ENCODE measurements around the gene PXN. TPM values are rescaled to one million over a fixed set of nuclear protein-coding genes. Genes with fewer than 3 reads are reported as not detected.

The PXN gene
- total and polyA plus RNA-seq, 8 donors = 27.2 to 129 (median 49.0) TPM

GRCh38 chr12:120235369-120236323 is 29.9 kb downstream of the PXN start:
- Histone ChIP-seq H3K9me3 (no peaks in the 10 kb centered on the region), H3K27ac (peak overlapping the region; percentile 65 to 92 (median 88)), H3K27me3 (no peaks in the 10 kb centered on the region), H3K4me3 (peak overlapping the region in 1 of 4 donors; percentile 11), H3K36me3 (no peaks in the 10 kb centered on the region), H3K4me1 (peaks cover 83 to 100% (median 91%) of the 10 kb centered on the region in 4 donors)
- intact Hi-C loops (cut with DNase I; ENCODE audit: low total_unique reads) = no loop called here
- TF ChIP-seq, protein P1, sequence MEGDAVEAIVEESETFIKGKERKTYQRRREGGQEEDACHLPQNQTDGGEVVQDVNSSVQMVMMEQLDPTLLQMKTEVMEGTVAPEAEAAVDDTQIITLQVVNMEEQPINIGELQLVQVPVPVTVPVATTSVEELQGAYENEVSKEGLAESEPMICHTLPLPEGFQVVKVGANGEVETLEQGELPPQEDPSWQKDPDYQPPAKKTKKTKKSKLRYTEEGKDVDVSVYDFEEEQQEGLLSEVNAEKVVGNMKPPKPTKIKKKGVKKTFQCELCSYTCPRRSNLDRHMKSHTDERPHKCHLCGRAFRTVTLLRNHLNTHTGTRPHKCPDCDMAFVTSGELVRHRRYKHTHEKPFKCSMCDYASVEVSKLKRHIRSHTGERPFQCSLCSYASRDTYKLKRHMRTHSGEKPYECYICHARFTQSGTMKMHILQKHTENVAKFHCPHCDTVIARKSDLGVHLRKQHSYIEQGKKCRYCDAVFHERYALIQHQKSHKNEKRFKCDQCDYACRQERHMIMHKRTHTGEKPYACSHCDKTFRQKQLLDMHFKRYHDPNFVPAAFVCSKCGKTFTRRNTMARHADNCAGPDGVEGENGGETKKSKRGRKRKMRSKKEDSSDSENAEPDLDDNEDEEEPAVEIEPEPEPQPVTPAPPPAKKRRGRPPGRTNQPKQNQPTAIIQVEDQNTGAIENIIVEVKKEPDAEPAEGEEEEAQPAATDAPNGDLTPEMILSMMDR (IDR thresholded peaks at IDR 0.05) = no peak
- TF ChIP-seq POLR2A (IDR thresholded peaks at IDR 0.05) (no peak), EP300 (IDR thresholded peaks at IDR 0.05) (no peak), POLR2AphosphoS5 (IDR thresholded peaks at IDR 0.05) (no peak)
- DNase-seq = peak in 1 of 2 donors; percentile 51
- WGBS, 5 donors = 76 to 91% (median 83%) methylated on average over 18 of the region's 18 CpGs

GRCh38 chr12:120234643-120235368 is 30.7 kb downstream of the PXN start:
- no peak for TF ChIP-seq EP300 (IDR thresholded peaks at IDR 0.05)
- peak in 2 of 3 donors; percentile 46 to 75 for TF ChIP-seq POLR2AphosphoS5 (IDR thresholded peaks at IDR 0.05)
- TF ChIP-seq, protein P1 (IDR thresholded peaks at IDR 0.05) = peak in 4 of 7 experiments; percentile 18 to 54 (median 40)
- no peak for TF ChIP-seq POLR2A (IDR thresholded peaks at IDR 0.05)
- no peaks in the 10 kb centered on the region for H3K27me3 ChIP-seq
- peak; percentile 73 to 90 for DNase-seq
- H3K4me1 ChIP-seq = peaks cover 85 to 100% (median 91%) of the 10 kb centered on the region in 4 donors
- H3K36me3 ChIP-seq = no peaks in the 10 kb centered on the region
- H3K27ac ChIP-seq = peak overlapping the region; percentile 65 to 92 (median 88)
- peak overlapping the region in 2 of 4 donors; percentile 1 to 11 for H3K4me3 ChIP-seq
- no peaks in the 10 kb centered on the region for H3K9me3 ChIP-seq
- 31 to 42% (median 36%) methylated on average over 13 of the region's 13 CpGs for WGBS, 5 donors
- intact Hi-C loops (cut with DNase I; ENCODE audit: low total_unique reads) = no loop called here

DNA sequence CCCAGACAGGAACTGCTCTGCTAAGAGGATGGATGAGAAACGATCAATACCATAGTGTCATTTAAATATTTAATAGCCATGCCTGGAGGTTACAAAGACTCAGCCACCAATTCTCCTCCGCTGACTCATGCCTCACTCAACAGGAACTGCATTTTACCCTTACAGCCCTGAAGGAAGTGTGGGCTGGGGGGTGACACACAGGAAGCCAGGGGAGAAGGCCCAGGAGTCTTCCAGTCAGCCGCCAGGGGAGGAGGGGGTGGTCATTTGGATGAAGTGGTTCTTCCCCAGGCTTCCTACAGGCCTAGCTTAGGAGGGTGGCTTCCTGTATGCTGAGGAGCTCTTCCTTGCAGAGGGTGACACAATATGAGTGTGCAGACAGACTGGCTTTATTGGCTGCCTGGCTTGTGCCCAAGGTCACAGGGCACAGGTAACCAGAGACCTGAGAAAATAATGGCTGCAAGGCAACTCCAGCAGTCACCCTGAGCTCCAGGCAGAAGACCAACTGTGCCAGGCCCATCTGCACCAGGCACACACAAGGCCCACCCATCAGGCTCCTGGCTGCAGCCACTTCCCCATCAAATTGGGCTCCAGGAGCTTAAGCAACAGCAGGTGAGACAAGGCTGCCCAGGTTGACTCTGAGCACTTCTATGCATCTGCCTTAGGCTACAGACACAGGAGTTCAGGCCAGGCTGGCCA is 34.1 kb downstream of the PXN start:
- Histone ChIP-seq H3K36me3 (peaks cover 0 to 4% (median 1%) of the 10 kb centered on the region in 4 donors), H3K27me3 (no peaks in the 10 kb centered on the region), H3K9me3 (no peaks in the 10 kb centered on the region), H3K4me1 (peaks cover 93 to 100% (median 98%) of the 10 kb centered on the region in 4 donors), H3K27ac (peak overlapping the region; percentile 60 to 92 (median 88)), H3K4me3 (peak overlapping the region in 1 of 4 donors; percentile 28)
- TF ChIP-seq POLR2AphosphoS5 (IDR thresholded peaks at IDR 0.05) (peak in 2 of 3 donors; percentile 55 to 69), POLR2A (IDR thresholded peaks at IDR 0.05) (no peak)
- TF ChIP-seq, protein P1 (IDR thresholded peaks at IDR 0.05) = no peak
- WGBS, 5 donors = 26 to 61% (median 29%) methylated on average over 3 of the region's 3 CpGs
- DNase-seq = peak; percentile 73 to 74
- intact Hi-C loops (cut with DNase I; ENCODE audit: low total_unique reads) = no loop called here

GRCh38 chr12:120230974-120231315 is 34.6 kb downstream of the PXN start:
- 51 to 63% (median 56%) methylated on average over 6 of the region's 6 CpGs for WGBS, 5 donors
- peak overlapping the region; percentile 25 to 92 (median 88) for H3K27ac ChIP-seq
- TF ChIP-seq POLR2AphosphoS5 (IDR thresholded peaks at IDR 0.05) (no peak), EP300 (IDR thresholded peaks at IDR 0.05) (no peak), POLR2A (IDR thresholded peaks at IDR 0.05) (no peak)
- TF ChIP-seq, protein P1 (IDR thresholded peaks at IDR 0.05) = no peak
- peaks cover 0 to 8% (median 3%) of the 10 kb centered on the region in 4 donors for H3K36me3 ChIP-seq
- intact Hi-C loops (cut with DNase I; ENCODE audit: low total_unique reads) = no loop called here
- H3K27me3 ChIP-seq = no peaks in the 10 kb centered on the region
- no peaks in the 10 kb centered on the region for H3K9me3 ChIP-seq
- H3K4me1 ChIP-seq = peaks cover 93 to 100% (median 98%) of the 10 kb centered on the region in 4 donors
- no peak for DNase-seq
- peak overlapping the region in 1 of 4 donors; percentile 28 for H3K4me3 ChIP-seq

All from stomach (tissue), 9 donors.